AG04450 (cell line): ENCODE data around the gene FAM168A. TPM values are rescaled to one million over a fixed set of nuclear protein-coding genes. Genes with fewer than 3 reads are reported as not detected.

Source experiments
- CTCF ChIA-PET: fragments of 300-600, 350-600 bp; formaldehyde crosslinking; extraction: SDS; loops from one replicate; lab custom pipeline; 2022; ENCODE audit warnings: antibody characterized with exemption, inconsistent platforms; lab: Charles Lee
- POLR2A ChIA-PET: fragments of 350-600 bp; formaldehyde crosslinking; extraction: SDS; loops from one replicate; lab custom pipeline; 2021; ENCODE audit warnings: antibody characterized with exemption, inconsistent platforms; lab: Yijun Ruan, JAX
- DNase-seq: peaks from one replicate; pipeline ENCODE4 v3.0.0-alpha.2; 2011; ENCODE audit warnings: low read depth, low spot score
- H3K27ac ChIP-seq: one replicate; pipeline ENCODE4 v1.5.1; 2012; ENCODE audit warnings: low read depth, low read length, control low read depth
- H3K27me3 ChIP-seq: one replicate; pipeline ENCODE4 v1.6.0; 2012; ENCODE audit warnings: low read length; ENCODE audit not compliant: control insufficient read depth, insufficient read depth
- H3K4me3 ChIP-seq: 2 replicates; pipeline ENCODE4 v1.5.1; 2011; ENCODE audit warnings: mild to moderate bottlenecking, low read depth, low read length, control low read depth
- H3K9me3 ChIP-seq: 2 replicates; pipeline ENCODE4 v1.5.1; 2012; ENCODE audit warnings: low read length; ENCODE audit not compliant: control insufficient read depth, insufficient read depth
- CTCF ChIP-seq: IDR thresholded peaks from 2 replicates; pipeline ENCODE4 v1.5.1; 2011; ENCODE audit warnings: low read depth, low read length, control low read depth, inconsistent platforms
- polyA plus RNA-seq: library from polyadenylated mRNA; depleted of rRNA; stranded (reverse); fragments of >200 nt; gene quantifications from 2 replicates; pipeline ENCODE4 v1.2.3, GENCODE V29; 2011

The FAM168A gene
- polyA plus RNA-seq, 1 experiment, result 21.3 TPM

DNA sequence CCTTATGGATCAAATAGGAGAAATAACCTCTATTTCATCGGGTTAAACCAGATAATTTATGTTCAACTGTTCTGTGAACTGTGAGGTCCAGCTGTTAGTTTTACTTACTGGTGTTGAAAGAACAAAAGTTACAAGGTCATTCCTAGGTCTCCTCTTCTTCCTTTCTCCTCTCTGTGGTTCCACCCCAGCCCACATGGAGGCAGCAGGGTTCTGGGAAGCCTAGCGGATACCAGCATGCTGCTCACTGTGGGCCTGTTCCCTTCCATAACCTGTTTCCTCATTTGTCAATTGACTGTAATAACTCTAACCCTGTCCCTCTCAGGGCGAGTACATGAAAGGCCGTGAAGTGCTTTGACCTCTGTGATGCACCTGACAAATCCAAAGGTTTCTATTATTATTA, 193.9 kb downstream of the FAM168A start:
- no peak overlapping the region for H3K4me3 ChIP-seq
- no peaks in the 10 kb centered on the region for H3K9me3 ChIP-seq
- TF ChIP-seq CTCF, result peak; percentile 73
- no peak for DNase-seq
- H3K27ac ChIP-seq, result no peak overlapping the region
- POLR2A ChIA-PET, result no interaction called here
- CTCF ChIA-PET, result interaction anchor here (0.7 to 3.8 kb wide), 5 partner anchors 53 to 257 kb away, joined by 3 to 66 read pairs (median 8); no protein-coding TSS in a partner anchor
- no peaks in the 10 kb centered on the region for H3K27me3 ChIP-seq

- ChIA-PET POLR2A (no interaction called here), CTCF (interaction anchor here (0.8 to 3.8 kb wide), 4 partner anchors 52 to 258 kb away, joined by 3 to 66 read pairs (median 8); no protein-coding TSS in a partner anchor)
- no peak for TF ChIP-seq CTCF
- H3K9me3 ChIP-seq, result no peaks in the 10 kb centered on the region
- H3K27me3 ChIP-seq, result no peaks in the 10 kb centered on the region
- H3K27ac ChIP-seq, result no peak overlapping the region
- DNase-seq, result no peak
- H3K4me3 ChIP-seq, result no peak overlapping the region
Measured at GRCh38 chr11:73403541-73403940, 194.4 kb downstream of the FAM168A start.

DNA sequence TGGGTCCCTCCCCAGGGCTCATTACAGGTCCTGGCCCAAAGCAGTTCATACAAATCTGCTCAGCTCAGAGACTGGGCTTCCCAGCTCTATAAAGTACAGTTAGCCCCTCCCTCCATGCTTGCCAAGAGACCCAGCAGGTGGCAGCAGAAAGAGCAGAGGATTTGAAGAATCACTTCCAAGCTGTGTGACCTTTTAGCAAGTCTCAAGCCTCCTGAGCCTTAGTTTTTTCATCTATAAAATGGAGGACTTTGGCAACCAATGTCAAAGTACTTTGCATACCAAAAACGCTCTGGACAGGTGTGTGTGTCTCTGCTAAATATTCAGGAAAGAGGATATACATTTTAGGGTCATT, 195.1 kb downstream of the FAM168A start:
- ChIA-PET POLR2A (no interaction called here), CTCF (interaction anchor here (0.8 to 3.8 kb wide), 6 partner anchors 9 to 258 kb away, joined by 3 to 66 read pairs (median 6); partner anchors contain the start of gene FAM168A)
- H3K27ac ChIP-seq, result no peak overlapping the region
- H3K9me3 ChIP-seq, result no peaks in the 10 kb centered on the region
- no peaks in the 10 kb centered on the region for H3K27me3 ChIP-seq
- H3K4me3 ChIP-seq, result no peak overlapping the region
- DNase-seq, result no peak
- TF ChIP-seq CTCF, result peak; percentile 51

- no peak for DNase-seq
- POLR2A ChIA-PET, result no interaction called here
Measured at GRCh38 chr11:73401924-73402833, 195.7 kb downstream of the FAM168A start.

More at GRCh38 chr11:73401924-73402833, 195.7 kb downstream of the FAM168A start:
- Histone ChIP-seq H3K27me3 (no peaks in the 10 kb centered on the region), H3K27ac (no peak overlapping the region), H3K4me3 (no peak overlapping the region), H3K9me3 (no peaks in the 10 kb centered on the region)
- CTCF ChIA-PET, result interaction anchor here (0.8 to 3.8 kb wide), 6 partner anchors 9 to 259 kb away, joined by 3 to 66 read pairs (median 6); partner anchors contain the start of gene FAM168A
- no peak for TF ChIP-seq CTCF
